OCI-LY7 (cell line): ENCODE measurements around the gene TMEM238. TPM values are rescaled to one million over a fixed set of nuclear protein-coding genes. Genes with fewer than 3 reads are reported as not detected.

Experiments
- BruUV-seq: library from RNA; stranded (reverse); fragments of 400-500 nt; replicated peaks from 2 replicates; lab custom pipeline; 2021; lab: Mats Ljungman, UMichigan
- CTCF ChIA-PET: fragments of 300-600 bp; sonication (Branson Sonifier 250); formaldehyde crosslinking; loops from one replicate; lab custom pipeline; 2022; ENCODE audit warnings: antibody characterized with exemption; ENCODE audit not compliant: unreplicated experiment; lab: Charles Lee
- POLR2A ChIA-PET: fragments of 300-600 bp; sonication (Branson Sonifier 250); formaldehyde crosslinking; loops from one replicate; lab custom pipeline; 2022; ENCODE audit warnings: antibody characterized with exemption; lab: Charles Lee
- DNase-seq: peaks from one replicate; pipeline ENCODE4 v3.0.0-alpha.2; 2015; ENCODE audit warnings: low spot score
- H2AFZ ChIP-seq: fragments of 200-600 bp; sonication (generic), shearing (Covaris generic); 2 replicates; pipeline ENCODE4 v1.6.1; 2014; ENCODE audit warnings: mild to moderate bottlenecking, antibody characterized with exemption, low read length, moderate library complexity
- H3K27ac ChIP-seq: fragments of 200-600 bp; sonication (generic); 2 replicates; pipeline ENCODE4 v1.5.1; 2014; ENCODE audit warnings: mixed run types, low read depth, mild to moderate bottlenecking, moderate library complexity, low read length, inconsistent platforms; ENCODE audit not compliant: poor library complexity, severe bottlenecking
- H3K36me3 ChIP-seq: fragments of 200-600 bp; sonication (generic); 2 replicates; pipeline ENCODE4 v1.6.1; 2014; ENCODE audit warnings: mild to moderate bottlenecking, antibody characterized with exemption, low read length, moderate library complexity, mixed read lengths; ENCODE audit not compliant: insufficient read depth
- H3K4me1 ChIP-seq: fragments of 200-600 bp; sonication (generic); 2 replicates; pipeline ENCODE4 v1.5.1; 2014; ENCODE audit warnings: mild to moderate bottlenecking, low read length; ENCODE audit not compliant: insufficient read depth, poor library complexity, severe bottlenecking
- H3K4me2 ChIP-seq: fragments of 200-600 bp; sonication (generic); 2 replicates; pipeline ENCODE4 v1.6.1; 2014; ENCODE audit warnings: mild to moderate bottlenecking, low read length
- H3K4me3 ChIP-seq: fragments of 200-600 bp; sonication (generic); 2 replicates; pipeline ENCODE4 v1.5.1; 2014; ENCODE audit warnings: mild to moderate bottlenecking, low read depth, low read length; ENCODE audit not compliant: poor library complexity, severe bottlenecking
- H3K79me2 ChIP-seq: fragments of 200-600 bp; sonication (generic); 2 replicates; pipeline ENCODE4 v1.6.1; 2016; ENCODE audit warnings: low read depth, mild to moderate bottlenecking, low read length, moderate library complexity, mixed read lengths; ENCODE audit not compliant: insufficient read depth
- H3K9me2 ChIP-seq: fragments of 200-600 bp; sonication (generic); 2 replicates; pipeline ENCODE4 v1.6.1; 2016; ENCODE audit warnings: mild to moderate bottlenecking, low read length, mixed read lengths; ENCODE audit not compliant: insufficient read depth
- H3K9me3 ChIP-seq: fragments of 200-600 bp; sonication (generic); 2 replicates; pipeline ENCODE4 v1.6.1; 2014; ENCODE audit warnings: mild to moderate bottlenecking, mixed run types, low read length, mixed read lengths
- H4K20me1 ChIP-seq: fragments of 200-600 bp; sonication (generic); 2 replicates; pipeline ENCODE4 v1.6.1; 2014; ENCODE audit warnings: mild to moderate bottlenecking, antibody characterized with exemption, low read length, moderate library complexity, mixed read lengths; ENCODE audit not compliant: insufficient read depth
- CTCF ChIP-seq: fragments of 200-600 bp; sonication (generic); conservative IDR thresholded peaks from 2 replicates; pipeline ENCODE4 v1.5.1; 2014; ENCODE audit warnings: mild to moderate bottlenecking, antibody characterized with exemption, low read length, moderate library complexity, mixed read lengths
- EZH2phosphoT487 ChIP-seq: fragments of 200-600 bp; sonication (generic); IDR thresholded peaks from 2 replicates; pipeline ENCODE4 v1.6.1; 2018; ENCODE audit warnings: low read depth, borderline replicate concordance, mild to moderate bottlenecking, mixed run types, antibody characterized with exemption, low read length, moderate library complexity, mixed read lengths
- intact Hi-C: fragments of 100-400 bp; cut with micrococcal nuclease; formaldehyde crosslinking; loops from one replicate; pipeline ENCODE4 v1.10.0; 2022; ENCODE audit not compliant: unreplicated experiment
- total RNA-seq, 2 experiments: library from RNA; depleted of rRNA in 1 of 2; stranded (reverse); fragments of >200 nt in 1 of 2; shearing (Covaris generic) in 1 of 2; gene quantifications; 2 replicates each; pipeline ENCODE4 v1.2.3, GENCODE V29; 2014 to 2022

The TMEM238 gene
- total RNA-seq, 2 experiments from 2014 or later, result 2.7 to 6.5 TPM

GRCh38 chr19:55339105-55339888, 44.8 kb downstream of the TMEM238 start, which contains the start of gene KMT5C:
KMT5C (plus strand) TSS chr19:55339876; CDS start chr19:55341937, 2,061 bp downstream.
- Histone ChIP-seq H3K9me3 (no peaks in the 10 kb centered on the region), H3K79me2 (no peaks in the 10 kb centered on the region), H4K20me1 (no peaks in the 10 kb centered on the region), H3K36me3 (no peaks in the 10 kb centered on the region), H3K4me1 (peaks cover 28% of the 10 kb centered on the region), H3K4me2 (peak within 1 kb of the TSS; percentile 99), H3K4me3 (peak within 1 kb of the TSS; percentile 89), H3K9me2 (no peaks in the 10 kb centered on the region), H2AFZ (peak within 1 kb of the TSS; percentile 87), H3K27ac (peak within 1 kb of the TSS; percentile 53)
- BruUV-seq, result no TSS peak
- intact Hi-C loops, result loop anchor here (2.0 to 5.0 kb wide), 2 partner anchors 28 to 37 kb away; no protein-coding TSS in a partner anchor
- TF ChIP-seq EZH2phosphoT487 (no peak), CTCF (no peak)
- ChIA-PET POLR2A (interaction anchor here (0.5 to 1.5 kb wide), 11 partner anchors 17 to 295 kb away, joined by 3 to 7 read pairs (median 3); partner anchors contain the start of gene TMEM238), CTCF (interaction anchor here (0.5 to 1.0 kb wide), 7 partner anchors 9 to 782 kb away, joined by 3 to 7 read pairs (median 4); partner anchors contain the start of gene ZNF787)
- DNase-seq, result peak; percentile 100

GRCh38 chr19:55336101-55336500, 48.0 kb downstream of the TMEM238 start:
- no peak for TF ChIP-seq CTCF
- no peak for TF ChIP-seq EZH2phosphoT487
- Histone ChIP-seq H3K9me3 (no peaks in the 10 kb centered on the region), H3K79me2 (no peaks in the 10 kb centered on the region), H3K9me2 (no peaks in the 10 kb centered on the region), H4K20me1 (no peaks in the 10 kb centered on the region), H3K4me2 (no peak overlapping the region), H2AFZ (no peak overlapping the region), H3K27ac (no peak overlapping the region), H3K4me1 (peaks cover 21% of the 10 kb centered on the region), H3K36me3 (no peaks in the 10 kb centered on the region), H3K4me3 (no peak overlapping the region)
- intact Hi-C loops, result loop anchor here (5.0 kb wide), 1 partner anchor 34 kb away; no protein-coding TSS in a partner anchor
- ChIA-PET POLR2A (interaction anchor here (1.0 kb wide), 1 partner anchor 138 kb away, joined by 3 read pairs; no protein-coding TSS in a partner anchor), CTCF (no interaction called here)
- no peak for DNase-seq
- no TSS peak for BruUV-seq
